GM18498 (cell line): ENCODE results near the gene IL3RA.
"Not testable (repeated sequence)": the region's sequence is repeated elsewhere in the genome, so short reads cannot be mapped to it uniquely, and the experiment has no call there.

Experiments
- ATAC-seq: cut with Tn5 transposase; IDR thresholded peaks from one replicate; pipeline ENCODE4 v1.9.1; 2021; ENCODE audit warnings: mild to moderate bottlenecking, moderate library complexity; ENCODE audit not compliant: unreplicated experiment

Gene IL3RA

DNA sequence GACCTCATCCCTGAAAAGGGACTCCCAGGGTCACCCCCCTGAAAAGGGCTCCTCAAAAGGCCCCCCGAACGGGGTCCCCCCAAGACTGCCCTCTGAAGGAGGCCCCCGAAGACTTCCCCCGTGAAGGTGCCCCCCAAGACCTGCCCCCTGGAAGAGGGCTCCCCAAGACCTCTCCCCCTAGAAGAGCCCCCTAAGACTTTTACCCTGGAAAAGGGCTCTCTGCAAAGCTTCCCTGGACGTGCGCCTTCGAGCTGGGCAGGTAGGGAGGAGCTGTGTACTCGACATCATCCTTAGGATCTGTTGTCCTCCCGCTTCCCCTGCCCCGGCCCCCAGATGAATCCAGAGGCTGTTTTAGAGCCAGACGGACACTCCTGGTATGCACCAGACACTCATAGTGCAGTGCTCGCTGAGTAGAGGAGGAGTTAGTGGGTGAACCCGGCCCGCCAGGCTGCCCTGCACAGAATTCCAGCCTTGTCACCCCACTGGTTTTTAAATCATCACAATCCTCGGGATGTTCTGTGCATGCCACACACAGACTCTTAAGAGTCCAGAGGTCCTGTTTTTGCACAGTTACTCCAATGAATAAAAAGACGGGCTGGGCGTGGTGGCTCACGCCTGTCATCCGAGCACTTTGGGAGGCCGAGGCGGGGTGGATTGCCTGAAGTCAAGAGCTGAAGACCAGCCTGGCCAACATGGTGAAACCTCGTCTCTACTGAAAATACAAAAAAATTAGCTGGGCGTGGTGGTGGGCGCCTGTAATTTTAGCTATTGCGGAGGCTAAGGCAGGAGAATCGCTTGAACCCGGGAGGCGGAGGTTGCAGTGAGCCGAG is 61.1 kb downstream of the IL3RA start:
- ATAC-seq: no peak

DNA sequence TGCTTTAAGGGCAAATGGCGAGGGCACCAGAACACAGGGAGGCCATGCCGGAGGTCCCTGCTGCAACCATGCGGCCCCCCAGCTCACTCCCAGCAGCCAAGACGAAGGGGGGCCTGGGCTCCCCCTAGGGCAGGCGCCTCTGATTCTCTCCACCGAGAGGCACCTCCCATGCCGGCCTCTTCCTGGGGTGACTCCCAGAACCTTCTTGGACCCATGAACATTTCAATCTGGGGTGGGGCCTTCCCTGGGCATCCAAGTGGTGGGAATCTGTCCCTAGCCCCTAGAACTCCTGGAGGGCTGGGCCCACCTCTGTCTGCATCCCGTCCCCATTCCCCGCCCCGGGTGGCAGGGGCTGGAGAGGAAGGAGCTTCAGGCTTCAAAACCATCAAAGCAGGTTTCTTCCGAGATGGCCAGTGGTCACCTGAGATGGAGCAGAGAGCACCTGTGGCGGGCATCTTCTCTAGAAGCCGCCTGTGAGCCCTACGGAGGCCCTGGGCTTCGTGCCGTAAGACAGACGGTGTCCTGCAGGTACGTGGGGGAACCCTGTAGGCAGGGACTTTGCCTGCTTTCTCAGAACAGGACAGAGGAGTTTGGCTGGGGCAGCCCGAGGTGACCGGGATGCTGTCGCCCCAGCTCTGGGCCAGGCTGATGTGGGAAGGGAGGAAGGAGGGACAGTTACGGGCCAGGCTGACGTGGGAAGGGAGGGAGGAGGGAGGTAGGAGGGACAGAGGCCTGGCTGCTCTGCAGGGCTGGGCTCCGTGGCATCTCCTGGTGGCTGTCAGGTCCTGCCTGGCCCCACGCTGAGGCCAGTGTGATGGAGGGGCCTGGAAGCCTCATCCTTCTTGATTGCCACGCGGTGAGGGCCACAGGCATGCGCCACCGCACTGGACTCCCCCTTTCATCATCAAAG is 62.1 kb downstream of the IL3RA start:
- ATAC-seq: no peak

DNA sequence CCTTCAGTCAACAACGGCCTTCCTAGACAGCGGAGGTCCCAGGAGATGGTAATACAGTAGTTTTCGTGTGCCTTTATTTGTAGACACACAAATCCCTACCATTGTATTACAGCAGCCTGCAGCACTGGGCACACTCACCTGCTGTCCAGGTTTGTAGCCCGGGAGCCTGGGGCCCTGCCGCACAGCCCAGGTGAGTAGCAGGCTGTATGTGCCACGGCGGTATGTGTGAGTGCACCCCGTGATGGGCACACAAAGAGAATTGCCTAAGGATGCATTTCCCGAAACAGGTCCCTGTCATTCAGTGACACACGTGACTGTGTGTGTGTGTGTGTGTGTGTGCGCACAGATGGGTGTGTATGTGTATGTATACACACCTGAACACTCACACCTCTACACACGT is 63.5 kb downstream of the IL3RA start:
- no peak for ATAC-seq

DNA sequence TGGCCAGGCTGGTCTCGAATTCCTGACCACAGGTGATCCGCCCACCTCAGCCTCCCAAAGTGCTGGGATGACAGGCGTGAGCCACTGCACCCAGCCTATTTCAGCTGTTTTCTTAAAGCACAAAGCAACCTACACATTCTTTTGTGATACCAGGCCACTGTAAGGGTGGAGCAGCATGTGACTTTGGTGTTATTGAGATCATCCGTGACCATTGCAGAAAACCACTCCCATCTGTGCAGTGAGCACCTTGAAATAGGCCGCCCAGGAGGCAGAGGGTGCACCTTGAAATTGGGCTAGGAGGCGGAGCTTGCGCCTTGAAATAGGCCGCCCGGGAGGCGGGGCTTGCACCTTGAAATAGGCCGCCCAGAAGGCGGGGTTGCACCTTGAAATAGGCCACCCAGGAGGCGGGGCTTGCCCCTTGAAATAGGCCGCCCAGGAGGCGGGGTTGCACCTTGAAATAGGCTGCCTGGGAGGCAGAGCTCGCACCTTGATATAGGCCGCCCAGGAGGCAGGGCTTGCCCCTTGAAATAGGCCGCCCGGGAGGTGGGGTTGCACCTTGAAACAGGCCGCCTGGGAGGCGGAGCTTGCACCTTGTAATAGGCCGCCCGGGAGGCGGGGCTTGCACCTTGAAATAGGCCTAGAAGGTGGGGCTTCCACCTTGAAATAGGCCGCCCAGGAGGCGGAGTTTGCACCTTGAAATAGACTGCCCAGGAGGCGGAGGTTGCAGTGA is 64.3 kb downstream of the IL3RA start:
- no peak for ATAC-seq

DNA sequence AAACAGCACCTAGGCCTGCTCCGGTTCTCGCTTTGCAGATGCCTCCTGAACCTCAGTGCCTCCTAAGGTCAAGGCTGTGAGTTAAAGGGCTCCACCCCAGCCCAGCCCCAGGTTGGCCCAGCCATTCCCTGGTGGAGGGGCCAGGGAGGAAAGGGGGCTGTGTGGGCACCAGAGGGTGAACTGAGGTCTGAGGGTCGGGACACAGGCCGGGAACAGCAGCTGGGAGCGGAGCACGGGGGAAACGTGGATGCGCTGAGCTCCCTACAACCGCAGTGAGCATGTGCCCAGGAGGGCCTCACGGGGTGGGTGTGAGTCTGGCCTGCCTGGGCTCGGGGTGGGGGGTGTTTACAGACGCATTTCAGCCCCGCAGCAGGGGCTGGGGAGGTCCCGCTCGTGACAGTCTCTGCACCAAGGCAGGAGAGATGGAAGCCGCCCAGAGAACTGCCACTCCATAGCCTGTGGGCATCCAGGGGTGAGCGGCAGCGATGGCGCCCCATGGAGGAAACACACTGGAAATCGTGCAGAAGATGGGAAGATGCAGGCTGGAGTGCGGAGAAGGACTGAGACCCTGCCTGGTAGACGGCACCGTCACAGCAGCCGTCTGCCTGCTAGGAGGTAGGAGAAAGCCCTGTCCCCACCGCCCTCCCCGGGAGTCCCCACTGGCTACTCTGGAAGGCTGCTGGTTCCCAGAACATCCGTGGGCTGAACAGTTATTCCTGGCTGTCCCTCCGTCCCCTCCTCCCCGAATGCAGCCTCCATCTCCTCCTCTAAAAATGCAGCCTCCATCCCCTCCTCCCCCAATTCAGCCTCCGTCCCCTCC is 65.2 kb downstream of the IL3RA start:
- no peak for ATAC-seq

DNA sequence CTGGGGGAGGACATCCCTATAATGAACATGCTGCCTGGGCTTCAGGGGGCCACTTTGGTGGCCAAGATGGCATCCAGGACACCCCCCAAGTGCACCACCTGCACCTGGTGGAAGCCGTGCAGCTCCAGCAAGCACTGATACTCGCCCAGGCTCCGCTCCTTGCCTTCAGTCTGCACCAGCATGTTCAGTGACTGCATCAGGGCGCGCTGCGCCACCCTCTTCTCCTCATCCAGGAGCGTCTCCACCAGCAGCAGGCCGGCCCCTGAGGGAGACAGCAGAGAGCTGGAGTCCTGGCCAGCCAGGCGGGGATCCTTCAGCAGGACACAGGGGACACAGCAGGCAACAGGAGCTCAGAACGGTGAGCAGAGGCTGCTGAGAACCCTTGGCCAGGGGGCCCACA is 66.6 kb downstream of the IL3RA start:
- no peak for ATAC-seq

DNA sequence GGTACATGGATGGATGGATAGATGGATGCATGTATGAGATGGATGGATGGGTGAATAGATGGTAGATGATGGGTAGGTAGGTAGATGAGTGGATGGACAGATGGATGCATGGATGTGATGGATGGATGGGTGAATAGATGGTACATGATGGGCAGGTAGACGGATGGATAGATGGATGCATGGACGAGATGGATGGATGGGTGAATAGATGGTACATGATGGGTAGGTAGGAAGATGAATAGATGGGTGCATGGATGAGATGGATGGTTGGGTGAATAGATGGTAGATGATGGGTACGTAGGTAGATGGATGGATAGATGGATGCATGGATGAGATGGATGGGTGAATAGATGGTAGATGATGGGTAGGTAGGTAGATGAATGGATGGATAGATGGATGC is 67.3 kb downstream of the IL3RA start:
- not testable (repeated sequence) for ATAC-seq

DNA sequence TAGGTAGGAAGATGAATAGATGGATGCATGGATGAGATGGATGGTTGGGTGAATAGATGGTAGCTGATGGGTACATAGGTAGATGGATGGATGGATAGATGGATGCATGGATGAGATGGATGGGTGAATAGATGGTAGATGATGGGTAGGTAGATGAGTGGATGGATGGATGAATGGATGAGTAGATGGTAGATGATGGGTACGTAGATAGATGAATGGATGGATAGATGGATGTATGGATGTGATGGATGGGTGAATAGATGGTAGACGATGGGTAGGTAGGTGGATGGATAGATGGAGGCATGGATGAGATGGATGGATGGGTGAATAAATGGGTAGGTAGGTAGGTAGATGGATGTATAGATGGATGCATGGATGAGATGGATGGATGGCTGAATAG is 69.2 kb downstream of the IL3RA start:
- not testable (repeated sequence) for ATAC-seq

DNA sequence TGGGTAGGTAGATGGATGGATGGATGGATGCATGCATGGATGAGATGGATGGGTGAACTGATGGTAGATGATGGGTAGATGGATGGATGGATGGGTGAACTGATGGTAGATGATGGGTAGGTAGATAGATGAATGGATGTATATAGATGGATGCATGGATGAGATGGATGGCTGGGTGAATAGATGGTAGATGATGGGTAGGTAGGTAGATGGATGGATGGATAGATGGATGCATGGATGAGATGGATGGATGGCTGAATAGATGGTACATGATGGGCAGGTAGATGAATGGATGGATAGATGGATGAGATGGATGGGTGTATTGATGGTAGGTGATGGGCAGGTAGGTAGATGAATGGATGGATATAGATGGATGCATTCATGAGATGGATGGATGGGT is 70.5 kb downstream of the IL3RA start:
- ATAC-seq: no peak

DNA sequence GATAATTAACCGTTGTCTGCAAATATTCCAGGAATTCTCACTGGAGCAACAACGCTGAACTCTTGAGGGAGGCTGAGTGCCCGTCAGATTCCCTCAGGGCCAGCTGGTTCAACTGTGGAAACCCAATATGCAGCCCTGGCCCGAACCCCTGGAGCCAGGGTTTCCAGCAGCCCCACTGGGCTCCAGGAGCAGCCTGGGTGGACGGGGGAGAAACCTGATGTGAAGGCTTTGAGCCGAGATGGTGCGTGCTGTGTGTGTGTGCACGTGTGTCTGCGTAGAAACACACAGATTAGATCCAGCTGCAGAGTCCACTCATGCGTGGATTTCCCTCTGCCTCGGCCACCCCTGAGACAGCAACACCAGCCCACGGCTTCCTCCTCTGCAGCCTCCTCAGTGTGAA is 74.7 kb downstream of the IL3RA start:
- ATAC-seq: no peak

DNA sequence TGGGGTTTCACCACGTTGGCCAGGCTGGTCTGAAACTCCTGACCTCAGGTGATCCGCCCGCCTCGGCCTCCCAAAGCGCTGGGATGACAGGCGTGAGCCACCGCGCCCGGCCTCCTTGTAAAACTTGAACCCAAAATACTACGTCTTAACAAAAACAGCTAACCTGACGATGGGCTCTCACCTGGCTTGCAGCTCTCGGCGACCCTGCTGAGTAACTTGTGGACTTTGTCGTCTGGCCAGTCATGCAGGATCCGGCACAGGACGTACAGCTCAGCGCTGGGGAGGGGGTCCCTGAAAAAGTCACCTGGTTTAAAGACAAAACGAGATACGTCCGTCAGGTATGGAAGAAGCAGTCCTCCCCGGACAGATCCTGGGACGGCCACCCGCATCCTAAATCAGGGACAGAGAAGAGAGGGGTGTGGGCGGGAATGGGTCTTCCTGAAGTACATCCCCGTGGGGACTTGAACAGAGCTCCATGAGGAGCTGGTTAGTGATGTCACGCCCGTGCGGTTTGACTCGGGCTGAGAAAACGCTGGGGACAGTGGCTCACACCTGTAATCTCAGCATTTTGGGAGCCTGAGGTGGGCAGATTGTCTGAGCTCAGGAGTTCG is 76.1 kb downstream of the IL3RA start:
- no peak for ATAC-seq

DNA sequence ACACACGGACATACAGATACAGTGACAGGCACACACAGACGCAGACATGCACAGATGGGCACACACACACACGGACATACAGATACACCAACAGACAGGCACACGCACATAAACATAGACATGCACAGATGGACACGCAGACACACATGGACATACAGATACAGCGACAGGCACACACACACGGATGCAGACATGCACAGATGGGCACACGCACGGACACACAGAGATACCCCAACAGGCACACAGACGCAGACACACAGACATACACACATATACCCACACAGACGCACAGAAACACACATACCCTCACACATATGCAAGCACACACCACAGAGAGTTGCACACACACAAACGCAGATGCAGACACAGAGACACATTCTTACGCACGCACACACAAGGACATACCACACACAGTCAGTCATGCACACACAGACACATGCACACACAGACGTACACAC is 79.8 kb downstream of the IL3RA start:
- no peak for ATAC-seq

DNA sequence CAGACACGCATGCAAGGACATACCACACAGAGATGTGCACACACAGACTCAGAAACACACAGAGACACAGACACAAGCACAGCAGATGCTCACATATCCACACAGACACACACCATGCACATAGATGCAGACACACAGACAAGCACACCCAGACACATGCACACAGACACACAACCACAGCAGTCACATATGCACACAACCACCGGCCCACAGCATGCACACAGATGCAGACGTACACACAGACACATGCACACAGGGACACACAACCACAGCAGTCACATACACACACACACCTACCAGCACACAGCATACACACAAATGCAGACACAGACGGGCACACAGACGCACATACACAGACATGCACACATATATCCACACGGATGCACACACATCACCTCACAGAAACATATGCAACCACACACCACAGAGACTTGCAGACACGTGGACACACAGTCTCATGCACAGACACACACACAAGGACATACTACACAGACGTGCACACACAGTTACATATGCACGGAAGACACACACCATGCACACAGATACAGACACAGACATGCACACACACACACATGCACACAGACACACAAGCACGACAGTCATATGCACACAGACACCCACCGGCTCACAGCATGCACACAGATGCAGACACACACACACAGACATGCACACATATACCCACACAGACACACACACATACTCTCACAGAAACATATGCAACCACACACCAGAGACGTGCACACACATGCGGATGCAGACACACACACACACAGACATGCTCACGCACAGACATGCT is 80.6 kb downstream of the IL3RA start:
- no peak for ATAC-seq

DNA sequence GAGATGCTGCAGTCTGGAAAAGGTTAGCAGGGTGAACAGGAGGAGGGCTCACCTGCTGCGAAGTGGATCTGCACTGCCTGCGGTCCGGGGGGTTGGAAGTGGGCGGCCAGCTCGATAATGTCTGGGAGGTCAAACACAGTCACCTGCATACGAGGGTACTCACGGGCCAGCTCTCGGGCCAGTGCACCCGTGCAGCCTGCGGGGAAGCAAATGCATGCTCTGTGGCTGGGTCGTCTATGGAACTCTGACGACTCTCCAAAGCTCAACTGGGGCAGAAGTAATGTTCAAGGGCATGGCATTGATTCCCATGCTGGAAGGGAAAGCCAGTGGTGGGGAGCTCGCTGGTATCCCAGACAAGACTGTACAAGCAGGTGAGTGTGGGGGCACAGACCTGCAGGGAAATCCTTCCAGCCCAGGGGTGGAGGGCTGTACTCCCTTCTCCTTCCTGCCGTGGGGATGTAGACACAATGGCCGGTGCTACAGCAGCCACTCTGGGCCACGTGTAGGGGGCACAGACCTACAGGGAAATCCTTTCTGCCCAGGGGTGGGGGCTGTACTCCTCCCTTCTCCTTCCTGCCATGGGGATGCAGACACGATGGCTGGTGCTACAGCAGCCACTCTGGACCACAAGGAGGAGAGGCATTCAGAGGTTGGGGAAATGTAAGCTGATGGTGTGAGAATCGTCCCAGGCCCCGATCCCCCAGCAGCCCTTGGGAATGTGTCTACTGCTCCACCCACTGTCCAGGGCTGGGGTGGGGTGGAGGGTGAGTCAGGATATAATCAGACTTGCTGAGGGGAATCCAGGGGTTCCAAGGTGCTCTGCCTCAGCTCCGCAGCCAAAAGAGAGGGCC is 81.6 kb downstream of the IL3RA start:
- no peak for ATAC-seq

DNA sequence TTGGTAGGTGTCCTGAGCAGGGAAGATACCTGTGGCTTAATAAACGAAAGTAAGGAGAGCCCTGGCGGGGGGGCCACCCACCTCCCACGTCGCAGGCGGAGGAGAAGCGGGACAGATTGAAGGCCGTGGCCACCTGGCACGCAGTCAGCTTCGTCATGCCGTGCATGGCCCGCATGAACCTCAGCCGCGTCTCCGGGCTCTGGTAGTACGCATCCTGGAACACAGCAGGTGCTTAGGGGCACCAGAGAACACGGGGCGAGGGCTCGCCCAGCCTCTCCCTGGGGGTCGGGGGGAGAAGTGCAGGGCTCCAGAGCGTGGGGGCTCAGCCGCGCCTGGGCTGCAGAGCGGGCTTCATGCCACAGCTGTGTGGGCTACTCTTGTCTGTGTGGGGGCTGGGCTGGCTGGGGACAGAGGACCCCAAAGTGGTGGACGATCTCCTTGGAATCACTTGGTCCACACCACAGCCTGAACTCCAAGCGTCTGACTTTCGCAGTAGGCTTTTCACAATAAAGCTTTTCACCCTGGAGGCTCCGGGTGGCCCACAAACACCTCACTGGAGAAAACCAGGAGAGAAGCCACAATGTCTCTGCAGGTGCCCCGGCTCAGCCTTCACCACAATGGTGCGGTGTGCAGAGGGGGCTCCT is 82.4 kb downstream of the IL3RA start:
- ATAC-seq: no peak

DNA sequence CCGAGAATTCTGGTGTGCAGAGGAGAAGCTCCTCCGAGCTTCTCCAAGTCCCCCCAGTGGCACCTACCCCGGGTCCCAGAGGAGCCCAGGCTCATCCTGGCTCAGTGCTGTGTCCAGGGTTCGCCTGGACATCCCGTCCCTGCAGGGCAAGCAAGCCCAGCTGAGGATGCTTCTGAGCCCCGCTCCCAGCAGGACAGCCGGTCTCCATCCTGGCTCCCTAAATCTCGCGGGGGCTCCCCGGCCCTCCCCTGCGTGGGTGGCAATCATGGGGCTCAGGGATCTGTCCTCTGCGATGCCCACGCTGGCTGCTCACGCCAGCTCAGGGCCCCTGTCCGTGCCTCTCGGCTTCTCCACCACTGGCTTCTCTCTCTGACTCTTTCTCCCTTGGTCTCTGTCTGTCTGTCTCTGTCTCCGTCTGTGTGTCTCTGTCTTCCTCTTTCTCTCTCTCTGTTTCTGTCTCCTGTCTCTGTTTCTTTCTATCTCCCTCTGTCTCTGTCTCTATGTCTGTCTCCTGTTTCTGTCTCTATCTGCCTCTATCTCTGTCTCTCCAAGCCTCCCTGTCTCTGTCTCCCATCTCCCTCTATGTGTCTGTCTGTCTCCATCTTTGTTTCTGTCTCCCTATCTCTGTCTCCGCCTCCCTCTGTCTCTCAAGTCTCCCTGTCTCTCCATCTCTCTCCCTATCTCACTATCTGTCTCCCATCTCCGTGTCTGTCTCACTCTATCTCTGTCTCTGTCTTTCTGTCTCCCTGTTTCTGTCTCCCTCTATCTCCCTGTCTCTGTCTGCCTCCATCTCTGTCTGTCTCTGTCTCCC is 83.2 kb downstream of the IL3RA start:
- ATAC-seq: no peak

DNA sequence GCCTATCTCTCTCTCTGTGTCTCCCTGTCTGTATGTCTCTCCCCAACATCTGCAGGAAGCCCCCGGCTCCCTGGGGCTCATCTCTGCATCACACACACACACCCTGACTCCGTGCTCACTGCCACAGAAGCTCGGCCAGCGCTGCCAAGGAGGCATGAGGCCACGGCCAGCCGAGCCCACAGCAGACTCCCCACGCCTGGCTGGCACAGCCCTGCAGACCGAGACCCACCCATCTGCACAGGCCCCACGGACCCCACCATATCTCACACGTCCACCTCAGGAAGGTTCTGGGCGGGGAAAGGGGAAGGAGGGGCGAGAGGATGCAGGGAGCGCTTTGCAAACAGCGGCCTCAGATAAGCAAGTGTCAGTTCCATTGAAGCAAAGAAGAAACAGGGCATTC is 83.8 kb downstream of the IL3RA start:
- no peak for ATAC-seq
